K562 (cell line): ENCODE results near the gene MAGEA4. TPM values are rescaled to one million over a fixed set of nuclear protein-coding genes. Genes with fewer than 3 reads are reported as not detected.

Experiments used
- FOXP1 ChIP-seq: sonication (generic); formaldehyde crosslinking; IDR thresholded peaks from 2 replicates; pipeline ENCODE4 v1.8.0; 2022; ENCODE audit warnings: mild to moderate bottlenecking, missing genetic modification reagents
- HDAC6 ChIP-seq: IDR thresholded peaks from 2 replicates; pipeline ENCODE4 v1.6.1; 2012; ENCODE audit warnings: low read depth, mild to moderate bottlenecking, control low read depth, inconsistent platforms, low read length, moderate library complexity
- HSF4 ChIP-seq: fragments of 250-450 bp; sonication (Bioruptor Pico); IDR thresholded peaks from 2 replicates; pipeline ENCODE4 v2.1.2; 2022; ENCODE audit warnings: mild to moderate bottlenecking, moderate library complexity, borderline replicate concordance
- MECOM ChIP-seq: fragments of 250-450 bp; sonication (Bioruptor Pico); IDR thresholded peaks from 2 replicates; pipeline ENCODE4 v1.8.0; 2022; ENCODE audit warnings: inconsistent platforms
- NELFE ChIP-seq: IDR thresholded peaks from 2 replicates; pipeline ENCODE4 v1.6.1; 2011; ENCODE audit warnings: mild to moderate bottlenecking; ENCODE audit not compliant: insufficient read depth, insufficient read length
- NFATC3 ChIP-seq: fragments of 450-650 bp; IDR thresholded peaks from 2 replicates; pipeline ENCODE4 v1.6.1; 2017; ENCODE audit warnings: mild to moderate bottlenecking
- NR4A1 ChIP-seq, 2 experiments: fragments of 250-450 bp in 1 of 2; fragments of 450-650 bp in 1 of 2; sonication (Bioruptor Pico) in 1 of 2; IDR thresholded peaks; 2 replicates each; pipeline versions ENCODE4 v1.4.0 to v1.6.1; 2016 to 2020; ENCODE audit warnings: mild to moderate bottlenecking in 2 of 2, missing compliant biosample characterization in 1 of 2, missing genetic modification characterization in 1 of 2, moderate library complexity in 1 of 2
- PHF8 ChIP-seq: fragments of 200-600 bp; sonication (generic); IDR thresholded peaks from 2 replicates; pipeline ENCODE4 v1.6.1; 2012; ENCODE audit warnings: mixed run types, mild to moderate bottlenecking, inconsistent platforms, low read length, moderate library complexity, borderline replicate concordance
- RB1 ChIP-seq: fragments of 450-650 bp; IDR thresholded peaks from 2 replicates; pipeline ENCODE4 v1.6.1; 2017; ENCODE audit warnings: low read depth, mild to moderate bottlenecking
- RBM34 ChIP-seq: fragments of 200-400 bp; formaldehyde crosslinking; IDR thresholded peaks from 2 replicates; pipeline ENCODE4 v1.6.1; 2018; ENCODE audit warnings: low read length, borderline replicate concordance; ENCODE audit not compliant: insufficient read depth
- SREBF2 ChIP-seq: sonication (generic); formaldehyde crosslinking; IDR thresholded peaks from 2 replicates; pipeline ENCODE4 v1.4.0; 2020; ENCODE audit warnings: mild to moderate bottlenecking, missing genetic modification reagents
- TCF7L2 ChIP-seq: fragments of 150-350 bp; IDR thresholded peaks from 2 replicates; pipeline ENCODE4 v1.6.1; 2016; ENCODE audit warnings: low read depth, mild to moderate bottlenecking, low read length, moderate library complexity
- THRAP3 ChIP-seq: fragments of 450-650 bp; IDR thresholded peaks from 2 replicates; pipeline ENCODE4 v1.6.1; 2016; ENCODE audit warnings: mild to moderate bottlenecking, inconsistent platforms, borderline replicate concordance
- ZC3H8 ChIP-seq: fragments of 450-650 bp; IDR thresholded peaks from 2 replicates; pipeline ENCODE4 v1.6.1; 2017
- ZFX ChIP-seq: sonication (generic); formaldehyde crosslinking; IDR thresholded peaks from 2 replicates; pipeline ENCODE4 v1.8.0; 2022; ENCODE audit warnings: mild to moderate bottlenecking, missing genetic modification reagents, moderate library complexity
- ZNF436 ChIP-seq: fragments of 250-450, 450-650 bp; sonication (Bioruptor Pico); formaldehyde crosslinking; IDR thresholded peaks from 2 replicates; pipeline ENCODE4 v1.7.0; 2020; ENCODE audit warnings: mild to moderate bottlenecking
- polyA plus RNA-seq, 8 experiments: library from polyadenylated mRNA; depleted of rRNA in 4 of 8; stranded (reverse) in 5 of 8; unstranded in 3 of 8; fragments of >200 nt; fragmentation: Nextera tagmentation in 2 of 8; fragmentation: Illumina TruSeq in 1 of 8; extraction: Ambion mirVana in 2 of 8; extraction: Trizol in 1 of 8; gene quantifications; 2 replicates each; pipeline versions ENCODE4 v1.2.1 to v1.2.3, GENCODE V29; 2011 to 2014; ENCODE audit warnings: inconsistent platforms in 1 of 8, missing spikeins in 1 of 8
- total RNA-seq, 7 experiments: library from RNA; depleted of rRNA in 6 of 7; stranded (reverse); fragments of >200 nt in 6 of 7; fragmentation: Illumina TruSeq in 2 of 7; extraction: Trizol in 2 of 7; gene quantifications; 2 replicates each; pipeline versions ENCODE4 v1.2.1 to v1.2.3, GENCODE V29; 2011 to 2021; ENCODE audit warnings: low replicate concordance in 1 of 7
- TF ChIP-seq, protein P1 (sequence below): fragments of 250-450 bp; sonication (Bioruptor Pico); IDR thresholded peaks from 2 replicates; pipeline ENCODE4 v1.5.0; 2021; ENCODE audit warnings: mild to moderate bottlenecking, borderline replicate concordance
- TF ChIP-seq, protein P2 (sequence below): fragments of 250-450 bp; sonication (Bioruptor Pico); IDR thresholded peaks from 2 replicates; pipeline ENCODE4 v1.5.0; 2021; ENCODE audit warnings: mild to moderate bottlenecking, moderate library complexity
- TF ChIP-seq, protein P3 (sequence below): sonication (generic); formaldehyde crosslinking; IDR thresholded peaks from 2 replicates; pipeline ENCODE4 v1.8.0; 2023; ENCODE audit warnings: mild to moderate bottlenecking, missing genetic modification reagents

Gene MAGEA4
- total and polyA plus RNA-seq, 9 of the 15 experiments (the other 6 are each of a cell fraction or from before 2014, with no cell fraction given), result 0.42 to 1.9 (median 0.69) TPM

GRCh38 chrX:151896734-151897474 is 15.8 kb upstream of the MAGEA4 start (continued):
- TF ChIP-seq, protein P1, sequence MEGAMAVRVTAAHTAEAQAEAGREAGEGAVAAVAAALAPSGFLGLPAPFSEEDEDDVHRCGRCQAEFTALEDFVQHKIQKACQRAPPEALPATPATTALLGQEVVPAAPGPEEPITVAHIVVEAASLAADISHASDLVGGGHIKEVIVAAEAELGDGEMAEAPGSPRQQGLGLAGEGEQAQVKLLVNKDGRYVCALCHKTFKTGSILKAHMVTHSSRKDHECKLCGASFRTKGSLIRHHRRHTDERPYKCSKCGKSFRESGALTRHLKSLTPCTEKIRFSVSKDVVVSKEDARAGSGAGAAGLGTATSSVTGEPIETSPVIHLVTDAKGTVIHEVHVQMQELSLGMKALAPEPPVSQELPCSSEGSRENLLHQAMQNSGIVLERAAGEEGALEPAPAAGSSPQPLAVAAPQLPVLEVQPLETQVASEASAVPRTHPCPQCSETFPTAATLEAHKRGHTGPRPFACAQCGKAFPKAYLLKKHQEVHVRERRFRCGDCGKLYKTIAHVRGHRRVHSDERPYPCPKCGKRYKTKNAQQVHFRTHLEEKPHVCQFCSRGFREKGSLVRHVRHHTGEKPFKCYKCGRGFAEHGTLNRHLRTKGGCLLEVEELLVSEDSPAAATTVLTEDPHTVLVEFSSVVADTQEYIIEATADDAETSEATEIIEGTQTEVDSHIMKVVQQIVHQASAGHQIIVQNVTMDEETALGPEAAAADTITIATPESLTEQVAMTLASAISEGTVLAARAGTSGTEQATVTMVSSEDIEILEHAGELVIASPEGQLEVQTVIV, result no peak
- TF ChIP-seq MECOM, result no peak
- no peak for TF ChIP-seq SREBF2 (CRISPR knock-in tag)
- TF ChIP-seq RBM34, result no peak
- TF ChIP-seq ZNF436 (CRISPR knock-in tag), result no peak
- no peak for TF ChIP-seq TCF7L2
- no peak for TF ChIP-seq NELFE
- no peak for TF ChIP-seq THRAP3
- no peak for TF ChIP-seq FOXP1 (CRISPR knock-in tag)
- TF ChIP-seq, protein P2, sequence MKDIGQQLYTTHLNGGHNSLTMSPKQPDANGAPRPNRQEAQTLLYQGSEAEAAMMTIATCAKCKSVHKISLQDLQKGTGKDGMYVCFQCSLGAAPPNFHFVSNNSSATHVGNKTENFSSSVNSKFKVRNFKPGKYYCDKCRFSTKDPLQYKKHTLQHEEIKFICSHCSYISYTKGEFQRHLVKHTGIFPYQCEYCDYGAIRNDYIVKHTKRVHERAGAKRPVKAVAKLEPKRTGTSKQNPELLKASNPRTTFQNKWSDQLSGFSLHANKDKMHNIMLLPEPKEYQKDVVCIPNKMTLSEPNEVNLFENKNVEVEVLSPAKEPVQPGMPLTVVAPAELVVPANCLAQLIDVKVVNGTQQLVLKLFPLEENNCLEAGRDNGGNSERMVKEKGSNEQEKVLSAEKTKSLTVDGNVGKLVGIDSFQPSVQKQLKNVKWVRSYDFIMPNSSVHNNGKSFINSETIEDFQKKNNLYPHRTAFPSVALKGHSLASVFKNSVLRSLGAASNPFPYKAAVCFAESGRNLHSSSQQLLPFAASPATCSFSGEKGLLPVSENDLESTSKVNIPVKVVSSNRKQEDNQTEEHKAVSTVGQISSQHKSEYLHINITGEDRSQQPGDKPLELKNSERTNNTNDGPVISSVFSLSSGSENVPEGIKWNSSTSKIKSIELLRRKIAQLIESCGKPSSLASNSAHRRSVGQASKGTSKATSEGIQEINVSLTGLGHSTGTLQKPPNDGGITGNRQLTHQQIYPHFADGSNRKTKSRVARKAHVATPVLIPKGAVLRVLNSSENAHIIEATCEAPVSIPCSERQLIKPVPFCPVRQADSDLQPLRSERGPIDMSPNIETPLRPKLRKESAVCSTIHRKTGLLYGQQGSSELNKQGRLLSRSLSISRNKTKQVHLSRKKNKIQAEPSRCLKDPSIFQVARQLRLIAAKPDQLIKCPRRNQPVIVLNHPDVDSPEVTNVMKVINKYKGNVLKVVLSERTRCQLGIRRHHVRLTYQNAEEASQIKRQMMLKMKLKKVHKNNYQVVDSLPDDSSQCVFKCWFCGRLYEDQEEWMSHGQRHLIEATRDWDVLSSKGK (CRISPR knock-in tag), result no peak
- no peak for TF ChIP-seq NFATC3
- TF ChIP-seq RB1, result no peak
- TF ChIP-seq ZC3H8, result no peak
- no peak for TF ChIP-seq HSF4 (CRISPR knock-in tag)
- TF ChIP-seq HDAC6, result no peak
- no peak for TF ChIP-seq ZFX (CRISPR knock-in tag)
- TF ChIP-seq, protein P3, sequence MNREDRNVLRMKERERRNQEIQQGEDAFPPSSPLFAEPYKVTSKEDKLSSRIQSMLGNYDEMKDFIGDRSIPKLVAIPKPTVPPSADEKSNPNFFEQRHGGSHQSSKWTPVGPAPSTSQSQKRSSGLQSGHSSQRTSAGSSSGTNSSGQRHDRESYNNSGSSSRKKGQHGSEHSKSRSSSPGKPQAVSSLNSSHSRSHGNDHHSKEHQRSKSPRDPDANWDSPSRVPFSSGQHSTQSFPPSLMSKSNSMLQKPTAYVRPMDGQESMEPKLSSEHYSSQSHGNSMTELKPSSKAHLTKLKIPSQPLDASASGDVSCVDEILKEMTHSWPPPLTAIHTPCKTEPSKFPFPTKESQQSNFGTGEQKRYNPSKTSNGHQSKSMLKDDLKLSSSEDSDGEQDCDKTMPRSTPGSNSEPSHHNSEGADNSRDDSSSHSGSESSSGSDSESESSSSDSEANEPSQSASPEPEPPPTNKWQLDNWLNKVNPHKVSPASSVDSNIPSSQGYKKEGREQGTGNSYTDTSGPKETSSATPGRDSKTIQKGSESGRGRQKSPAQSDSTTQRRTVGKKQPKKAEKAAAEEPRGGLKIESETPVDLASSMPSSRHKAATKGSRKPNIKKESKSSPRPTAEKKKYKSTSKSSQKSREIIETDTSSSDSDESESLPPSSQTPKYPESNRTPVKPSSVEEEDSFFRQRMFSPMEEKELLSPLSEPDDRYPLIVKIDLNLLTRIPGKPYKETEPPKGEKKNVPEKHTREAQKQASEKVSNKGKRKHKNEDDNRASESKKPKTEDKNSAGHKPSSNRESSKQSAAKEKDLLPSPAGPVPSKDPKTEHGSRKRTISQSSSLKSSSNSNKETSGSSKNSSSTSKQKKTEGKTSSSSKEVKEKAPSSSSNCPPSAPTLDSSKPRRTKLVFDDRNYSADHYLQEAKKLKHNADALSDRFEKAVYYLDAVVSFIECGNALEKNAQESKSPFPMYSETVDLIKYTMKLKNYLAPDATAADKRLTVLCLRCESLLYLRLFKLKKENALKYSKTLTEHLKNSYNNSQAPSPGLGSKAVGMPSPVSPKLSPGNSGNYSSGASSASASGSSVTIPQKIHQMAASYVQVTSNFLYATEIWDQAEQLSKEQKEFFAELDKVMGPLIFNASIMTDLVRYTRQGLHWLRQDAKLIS (CRISPR knock-in tag), result no peak
- no peak for TF ChIP-seq NR4A1 (CRISPR knock-in tag; IDR thresholded peaks at IDR 0.05)
- no peak for TF ChIP-seq NR4A1 (tag; IDR thresholded peaks at IDR 0.05)
- no peak for TF ChIP-seq PHF8
